ENCODE measurements around the gene RPL38.
A peak's percentile ranks its signal among the peaks of the same experiment; 100 is the strongest.

RPL38 gene

GRCh38 chr17:74199306-74200092, 4.0 kb upstream of the RPL38 start (continued):
- TF ChIP-seq ZNF184 (tag by site-specific recombination; IDR thresholded peaks at IDR 0.05) (no peak), ZNF548 (tag by site-specific recombination; IDR thresholded peaks at IDR 0.05) (no peak), ZNF747 (tag by site-specific recombination; IDR thresholded peaks at IDR 0.05) (no peak), ZNF670 (tag by site-specific recombination; IDR thresholded peaks at IDR 0.05; ENCODE audit: low read depth) (no peak), ZNF488 (tag by site-specific recombination; IDR thresholded peaks at IDR 0.05) (no peak), ZNF10 (tag by site-specific recombination; IDR thresholded peaks at IDR 0.05) (no peak), ZNF155 (tag by site-specific recombination; IDR thresholded peaks at IDR 0.05) (no peak), ZNF561 (tag by site-specific recombination; IDR thresholded peaks at IDR 0.05; ENCODE audit: borderline replicate concordance) (no peak), ZNF280D (tag by site-specific recombination; IDR thresholded peaks at IDR 0.05) (no peak), ZNF660 (tag by site-specific recombination; IDR thresholded peaks at IDR 0.05) (peak; percentile 51; the same call in 1 of the 2 replicates), ZNF214 (tag by site-specific recombination; IDR thresholded peaks at IDR 0.05; ENCODE audit: borderline replicate concordance) (no peak), BCL11A (tag by site-specific recombination; IDR thresholded peaks at IDR 0.05; ENCODE audit: low read depth) (no peak), ZNF600 (tag by site-specific recombination; IDR thresholded peaks at IDR 0.05) (no peak), SP7 (tag by site-specific recombination; IDR thresholded peaks at IDR 0.05) (0 out of 2 replicates have a peak, but pooled peaks have one; percentile 22), IKZF3 (tag by site-specific recombination; IDR thresholded peaks at IDR 0.05) (peak; percentile 96), ZNF16 (tag by site-specific recombination; IDR thresholded peaks at IDR 0.05; ENCODE audit: low read depth) (no peak), ZNF513 (tag by site-specific recombination; IDR thresholded peaks at IDR 0.05) (no peak), ZNF791 (tag by site-specific recombination; IDR thresholded peaks at IDR 0.05) (no peak), OSR2 (tag by site-specific recombination; IDR thresholded peaks at IDR 0.05) (no peak), ZNF629 (tag by site-specific recombination; IDR thresholded peaks at IDR 0.05) (no peak)
- TF ChIP-seq, protein P1, sequence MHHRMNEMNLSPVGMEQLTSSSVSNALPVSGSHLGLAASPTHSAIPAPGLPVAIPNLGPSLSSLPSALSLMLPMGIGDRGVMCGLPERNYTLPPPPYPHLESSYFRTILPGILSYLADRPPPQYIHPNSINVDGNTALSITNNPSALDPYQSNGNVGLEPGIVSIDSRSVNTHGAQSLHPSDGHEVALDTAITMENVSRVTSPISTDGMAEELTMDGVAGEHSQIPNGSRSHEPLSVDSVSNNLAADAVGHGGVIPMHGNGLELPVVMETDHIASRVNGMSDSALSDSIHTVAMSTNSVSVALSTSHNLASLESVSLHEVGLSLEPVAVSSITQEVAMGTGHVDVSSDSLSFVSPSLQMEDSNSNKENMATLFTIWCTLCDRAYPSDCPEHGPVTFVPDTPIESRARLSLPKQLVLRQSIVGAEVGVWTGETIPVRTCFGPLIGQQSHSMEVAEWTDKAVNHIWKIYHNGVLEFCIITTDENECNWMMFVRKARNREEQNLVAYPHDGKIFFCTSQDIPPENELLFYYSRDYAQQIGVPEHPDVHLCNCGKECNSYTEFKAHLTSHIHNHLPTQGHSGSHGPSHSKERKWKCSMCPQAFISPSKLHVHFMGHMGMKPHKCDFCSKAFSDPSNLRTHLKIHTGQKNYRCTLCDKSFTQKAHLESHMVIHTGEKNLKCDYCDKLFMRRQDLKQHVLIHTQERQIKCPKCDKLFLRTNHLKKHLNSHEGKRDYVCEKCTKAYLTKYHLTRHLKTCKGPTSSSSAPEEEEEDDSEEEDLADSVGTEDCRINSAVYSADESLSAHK (tag by site-specific recombination; IDR thresholded peaks at IDR 0.05), result no peak
- TF ChIP-seq, protein P2, sequence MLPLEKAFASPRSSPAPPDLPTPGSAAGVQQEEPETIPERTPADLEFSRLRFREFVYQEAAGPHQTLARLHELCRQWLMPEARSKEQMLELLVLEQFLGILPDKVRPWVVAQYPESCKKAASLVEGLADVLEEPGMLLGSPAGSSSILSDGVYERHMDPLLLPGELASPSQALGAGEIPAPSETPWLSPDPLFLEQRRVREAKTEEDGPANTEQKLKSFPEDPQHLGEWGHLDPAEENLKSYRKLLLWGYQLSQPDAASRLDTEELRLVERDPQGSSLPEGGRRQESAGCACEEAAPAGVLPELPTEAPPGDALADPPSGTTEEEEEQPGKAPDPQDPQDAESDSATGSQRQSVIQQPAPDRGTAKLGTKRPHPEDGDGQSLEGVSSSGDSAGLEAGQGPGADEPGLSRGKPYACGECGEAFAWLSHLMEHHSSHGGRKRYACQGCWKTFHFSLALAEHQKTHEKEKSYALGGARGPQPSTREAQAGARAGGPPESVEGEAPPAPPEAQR (tag by site-specific recombination; IDR thresholded peaks at IDR 0.05), result no peak
- TF ChIP-seq, protein P3, sequence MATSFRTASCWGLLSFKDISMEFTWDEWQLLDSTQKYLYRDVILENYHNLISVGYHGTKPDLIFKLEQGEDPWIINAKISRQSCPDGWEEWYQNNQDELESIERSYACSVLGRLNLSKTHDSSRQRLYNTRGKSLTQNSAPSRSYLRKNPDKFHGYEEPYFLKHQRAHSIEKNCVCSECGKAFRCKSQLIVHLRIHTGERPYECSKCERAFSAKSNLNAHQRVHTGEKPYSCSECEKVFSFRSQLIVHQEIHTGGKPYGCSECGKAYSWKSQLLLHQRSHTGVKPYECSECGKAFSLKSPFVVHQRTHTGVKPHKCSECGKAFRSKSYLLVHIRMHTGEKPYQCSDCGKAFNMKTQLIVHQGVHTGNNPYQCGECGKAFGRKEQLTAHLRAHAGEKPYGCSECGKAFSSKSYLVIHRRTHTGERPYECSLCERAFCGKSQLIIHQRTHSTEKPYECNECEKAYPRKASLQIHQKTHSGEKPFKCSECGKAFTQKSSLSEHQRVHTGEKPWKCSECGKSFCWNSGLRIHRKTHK (tag by site-specific recombination; IDR thresholded peaks at IDR 0.05), result no peak
- TF ChIP-seq, protein P4, sequence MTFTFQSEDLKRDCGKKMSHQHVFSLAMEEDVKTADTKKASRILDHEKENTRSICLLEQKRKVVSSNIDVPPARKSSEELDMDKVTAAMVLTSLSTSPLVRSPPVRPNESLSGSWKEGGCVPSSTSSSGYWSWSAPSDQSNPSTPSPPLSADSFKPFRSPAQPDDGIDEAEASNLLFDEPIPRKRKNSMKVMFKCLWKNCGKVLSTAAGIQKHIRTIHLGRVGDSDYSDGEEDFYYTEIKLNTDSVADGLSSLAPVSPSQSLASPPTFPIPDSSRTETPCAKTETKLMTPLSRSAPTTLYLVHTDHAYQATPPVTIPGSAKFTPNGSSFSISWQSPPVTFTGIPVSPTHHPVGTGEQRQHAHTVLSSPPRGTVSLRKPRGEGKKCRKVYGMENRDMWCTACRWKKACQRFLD (tag by site-specific recombination; IDR thresholded peaks at IDR 0.05), result no peak
- TF ChIP-seq, protein P5, sequence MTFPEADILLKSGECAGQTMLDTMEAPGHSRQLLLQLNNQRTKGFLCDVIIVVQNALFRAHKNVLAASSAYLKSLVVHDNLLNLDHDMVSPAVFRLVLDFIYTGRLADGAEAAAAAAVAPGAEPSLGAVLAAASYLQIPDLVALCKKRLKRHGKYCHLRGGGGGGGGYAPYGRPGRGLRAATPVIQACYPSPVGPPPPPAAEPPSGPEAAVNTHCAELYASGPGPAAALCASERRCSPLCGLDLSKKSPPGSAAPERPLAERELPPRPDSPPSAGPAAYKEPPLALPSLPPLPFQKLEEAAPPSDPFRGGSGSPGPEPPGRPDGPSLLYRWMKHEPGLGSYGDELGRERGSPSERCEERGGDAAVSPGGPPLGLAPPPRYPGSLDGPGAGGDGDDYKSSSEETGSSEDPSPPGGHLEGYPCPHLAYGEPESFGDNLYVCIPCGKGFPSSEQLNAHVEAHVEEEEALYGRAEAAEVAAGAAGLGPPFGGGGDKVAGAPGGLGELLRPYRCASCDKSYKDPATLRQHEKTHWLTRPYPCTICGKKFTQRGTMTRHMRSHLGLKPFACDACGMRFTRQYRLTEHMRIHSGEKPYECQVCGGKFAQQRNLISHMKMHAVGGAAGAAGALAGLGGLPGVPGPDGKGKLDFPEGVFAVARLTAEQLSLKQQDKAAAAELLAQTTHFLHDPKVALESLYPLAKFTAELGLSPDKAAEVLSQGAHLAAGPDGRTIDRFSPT (tag by site-specific recombination; IDR thresholded peaks at IDR 0.05), result no peak

Measured in HEK293 (cell line).